Right renal cortex interstitium (tissue), 3 donors: ENCODE data around the gene KCNIP1. TPM values are rescaled to one million over a fixed set of nuclear protein-coding genes. Genes with fewer than 3 reads are reported as not detected.

ENCODE experiments used
- DNase-seq, 3 donors: peaks; one replicate each; pipeline ENCODE4 v3.0.0-alpha.2; 2013; ENCODE audit warnings: low read depth in 3 of 3, low spot score in 2 of 3
- polyA plus RNA-seq, 3 donors: library from polyadenylated mRNA; unstranded; fragments of 120-200 nt; gene quantifications; one replicate each; pipeline ENCODE4 v1.2.1, GENCODE V29; 2013; ENCODE audit not compliant: insufficient read length in 3 of 3

The KCNIP1 gene
- polyA plus RNA-seq, 3 donors = 11.7 to 13.9 (median 13.7) TPM

DNA sequence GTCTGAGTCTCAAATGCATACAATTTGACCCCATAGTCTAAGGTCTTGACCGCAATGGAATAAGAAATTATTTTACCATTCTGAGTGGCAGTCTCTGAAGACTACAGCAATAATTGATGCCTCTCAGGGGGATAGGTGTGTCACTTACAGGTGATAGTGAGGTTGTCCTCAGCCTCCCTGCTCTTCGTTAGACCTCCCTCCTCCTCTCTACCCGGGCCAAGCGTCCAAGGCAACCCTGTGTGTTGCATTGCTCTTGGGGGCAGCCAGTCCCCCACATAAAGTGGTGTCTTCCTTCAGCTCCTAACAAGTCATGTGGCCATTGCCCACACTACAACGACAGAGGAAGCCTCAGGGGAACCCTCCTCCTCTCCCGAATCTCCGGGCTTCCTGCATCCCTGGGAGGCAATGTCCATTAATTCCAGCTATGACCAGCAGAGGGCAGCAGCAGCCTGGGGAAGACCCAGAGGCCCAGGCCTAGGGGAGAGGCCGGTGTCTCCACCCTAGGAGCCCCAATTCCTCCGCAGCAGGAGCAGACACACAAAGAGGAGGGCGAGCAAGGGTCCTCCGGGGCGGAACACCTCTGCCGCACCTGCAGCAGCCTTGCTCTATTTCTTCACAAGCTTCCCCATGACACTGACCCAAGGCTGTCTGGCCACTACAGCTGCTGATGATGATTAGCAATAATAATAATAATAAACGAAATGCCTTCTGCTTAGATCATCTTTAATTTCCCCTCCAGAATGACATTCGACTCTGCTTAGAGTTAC lies 134.8 kb downstream of the KCNIP1 start:
- DNase-seq = no peak

DNA sequence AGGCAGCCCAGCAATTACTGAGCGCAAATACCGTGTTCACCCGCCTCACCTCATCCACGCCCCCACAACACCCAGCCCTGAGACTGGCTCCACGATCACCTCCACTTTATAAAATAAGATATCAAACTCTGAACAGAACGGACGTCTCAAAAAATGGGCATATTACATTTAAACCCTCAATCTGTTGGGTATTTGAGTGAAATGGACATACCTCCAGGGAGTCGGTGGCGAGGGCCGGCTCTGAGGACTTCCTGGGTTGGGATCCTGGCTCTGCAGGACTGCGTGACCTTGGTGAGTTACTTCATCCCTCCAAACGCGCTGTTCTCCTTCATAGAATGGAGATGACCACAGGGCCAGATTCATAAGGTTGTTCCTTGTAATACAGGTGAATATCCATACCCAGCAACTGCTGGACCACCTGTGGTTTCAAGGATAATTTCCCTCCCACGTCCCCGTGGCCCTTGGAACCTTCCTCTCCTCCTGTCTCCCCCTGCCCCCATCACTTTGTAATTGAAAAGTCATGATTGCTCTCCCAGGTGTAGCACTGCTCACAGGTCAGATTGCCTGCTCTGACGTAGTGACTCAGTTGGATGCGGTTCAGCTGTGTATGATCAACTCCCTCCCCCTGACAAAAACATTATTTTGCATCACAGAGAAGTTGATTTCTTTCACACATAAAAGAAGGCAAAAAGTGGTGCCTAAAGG lies 135.6 kb downstream of the KCNIP1 start:
- no peak for DNase-seq

DNA sequence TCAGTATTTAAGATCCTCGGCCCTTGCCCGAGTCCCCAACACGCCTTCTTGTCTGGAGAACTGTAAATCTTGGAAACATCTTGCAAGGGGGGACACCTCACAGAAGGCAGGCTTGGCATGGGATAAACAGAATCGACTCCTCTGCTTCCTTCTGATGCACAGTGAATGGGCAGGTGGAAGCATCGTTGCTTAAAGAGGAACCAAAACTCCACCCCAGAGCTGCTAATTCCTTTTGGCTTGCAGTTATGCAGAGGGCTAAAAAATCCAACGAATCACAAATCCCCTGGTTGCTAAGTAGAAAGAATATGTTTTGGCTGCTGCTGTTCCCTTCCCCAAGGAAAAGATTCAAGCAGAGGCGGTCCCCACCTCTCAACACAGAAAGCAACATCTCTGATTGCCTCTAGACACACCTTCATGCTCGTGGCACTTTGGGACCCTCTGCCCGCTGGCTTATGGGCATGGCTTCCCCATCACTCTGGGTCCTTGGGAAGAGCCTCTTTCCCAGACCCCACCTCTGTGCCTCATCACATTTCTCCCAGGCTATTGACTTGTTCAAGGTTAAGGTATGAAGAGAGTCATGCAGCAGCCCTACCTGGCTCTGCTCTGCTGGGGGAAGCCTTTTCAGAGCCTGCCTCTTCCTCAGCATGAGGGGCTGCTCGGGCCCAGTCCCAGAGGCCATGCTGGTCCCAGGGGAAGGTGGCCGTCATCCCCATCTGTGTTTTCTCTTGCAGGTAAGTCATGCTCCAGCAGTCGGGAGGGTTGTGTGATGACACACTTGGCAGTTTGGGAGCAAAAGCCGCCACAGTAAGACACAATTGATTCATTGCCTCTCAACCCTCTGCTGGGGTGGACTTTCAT lies 137.1 kb downstream of the KCNIP1 start:
- no peak for DNase-seq

DNA sequence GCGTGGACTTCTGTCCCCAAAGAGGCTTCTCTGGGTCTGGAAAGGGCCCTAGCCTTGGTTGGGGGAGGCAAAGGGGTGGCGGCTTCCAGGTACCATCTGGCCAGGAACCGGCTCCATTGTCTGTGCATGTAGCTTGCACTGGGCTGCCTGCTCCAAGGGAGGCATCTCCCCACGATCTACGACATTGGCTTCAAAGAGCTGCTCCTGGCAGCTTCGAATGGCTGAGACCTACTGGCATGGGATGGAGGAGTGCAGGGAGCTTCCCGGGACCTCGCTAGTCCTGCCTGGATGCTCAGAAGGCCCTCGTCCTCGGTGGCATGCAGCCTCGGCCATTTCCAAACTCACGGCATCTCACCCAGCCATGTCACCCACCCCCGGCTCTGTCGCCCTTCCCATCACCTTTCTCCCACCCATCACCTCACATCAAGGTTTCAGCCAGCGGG lies 137.8 kb downstream of the KCNIP1 start:
- DNase-seq = no peak

DNA sequence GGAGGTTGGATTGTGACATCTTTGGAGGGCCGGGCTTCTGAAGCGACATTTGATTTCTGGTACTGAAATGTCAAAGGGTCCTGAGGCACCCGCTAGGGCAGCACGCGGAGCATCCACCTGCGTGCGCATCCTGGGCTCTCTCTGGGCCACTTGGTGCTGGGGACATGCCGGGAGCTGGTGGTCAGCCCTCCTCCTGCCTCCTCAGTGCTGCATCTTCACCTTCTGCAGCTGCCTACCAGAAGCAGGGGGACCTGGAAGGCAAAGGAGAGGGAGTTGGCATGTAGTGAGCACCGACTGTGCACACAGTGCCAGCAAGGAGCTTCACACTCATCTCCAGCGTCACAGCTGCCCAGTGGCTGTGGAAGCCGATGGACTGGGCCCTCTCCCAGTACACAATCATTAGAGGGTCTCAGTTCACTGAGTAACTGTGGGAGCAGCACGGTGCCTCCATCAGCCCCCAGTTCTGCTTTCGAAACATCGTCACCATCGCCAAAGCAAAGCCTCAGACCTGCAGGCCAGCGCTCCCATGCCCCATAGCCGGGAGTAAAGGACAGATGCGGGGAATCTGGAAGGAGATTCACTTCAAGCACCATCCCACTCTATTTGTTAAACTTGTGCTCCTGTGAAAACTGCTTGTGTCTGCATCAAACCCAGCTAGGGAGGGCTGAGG lies 138.4 kb downstream of the KCNIP1 start:
- DNase-seq = no peak

DNA sequence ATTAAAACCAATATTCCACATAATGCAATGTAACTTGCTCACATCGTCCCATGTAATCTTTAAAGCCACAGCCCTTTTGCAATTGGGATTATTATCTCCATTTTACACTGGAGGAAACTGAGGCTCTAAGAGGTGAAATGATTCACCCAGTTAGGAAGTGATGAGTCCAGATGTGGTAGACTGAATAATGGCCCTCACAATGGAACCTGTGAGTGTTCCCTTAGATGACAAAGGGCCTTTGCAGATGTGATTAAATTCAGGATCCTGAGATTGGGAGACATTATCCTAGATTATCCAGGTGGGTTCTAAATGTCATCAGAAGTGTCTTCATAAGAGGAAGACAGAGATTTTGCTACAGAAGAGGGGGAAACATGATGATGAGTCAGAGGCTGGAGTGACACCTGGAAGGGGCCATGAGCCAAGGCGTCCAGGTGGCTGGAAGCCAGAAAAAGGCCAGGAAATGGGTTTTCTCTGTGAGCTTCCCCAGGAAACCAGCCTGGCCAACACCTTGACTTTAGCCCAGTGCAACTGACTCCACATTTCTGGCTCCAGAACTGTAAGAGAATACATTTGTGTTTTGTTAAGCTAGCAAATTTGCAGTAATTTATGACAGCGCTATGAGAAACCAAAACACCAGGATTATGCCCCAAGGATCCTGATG lies 139.1 kb downstream of the KCNIP1 start:
- DNase-seq = no peak

DNA sequence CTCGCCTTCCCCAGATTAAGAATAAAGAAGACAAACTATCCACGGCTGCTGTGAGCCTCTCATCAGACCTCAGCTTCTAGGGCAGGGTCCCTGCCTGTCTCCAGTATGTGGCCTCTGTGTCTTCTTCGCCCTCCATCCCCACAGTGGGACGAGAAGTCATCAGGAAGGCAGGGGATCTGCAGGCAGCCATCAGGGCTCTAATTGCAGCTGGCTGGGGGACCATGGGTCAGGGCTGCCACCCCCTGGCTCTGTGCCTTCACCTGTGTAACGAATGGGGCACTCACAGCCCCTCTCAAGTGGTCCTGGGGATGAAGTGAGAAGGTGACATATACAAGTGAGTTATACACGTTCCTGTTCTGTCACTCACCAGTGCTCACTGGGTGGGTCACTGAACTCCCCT lies 139.8 kb downstream of the KCNIP1 start:
- DNase-seq = no peak

DNA sequence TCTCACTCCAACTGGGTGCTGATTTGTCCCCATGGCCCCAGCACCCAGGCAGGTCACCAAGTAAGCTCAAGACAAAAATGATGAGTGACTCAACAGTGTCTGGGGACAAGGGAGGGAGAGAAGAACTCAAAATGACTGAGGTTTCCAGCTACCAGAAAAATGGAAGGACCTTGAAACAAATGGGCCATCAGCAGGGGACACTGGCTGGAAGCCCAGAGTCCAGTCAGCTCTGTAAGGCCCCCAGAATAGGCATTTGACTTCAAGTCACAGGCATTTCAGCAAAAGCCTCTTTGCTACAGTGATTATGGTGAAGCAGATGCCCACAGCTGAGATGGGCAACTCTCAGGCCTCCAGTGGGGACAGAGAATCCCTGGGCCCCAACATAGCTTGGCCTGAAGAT lies 140.7 kb downstream of the KCNIP1 start:
- DNase-seq = no peak

DNA sequence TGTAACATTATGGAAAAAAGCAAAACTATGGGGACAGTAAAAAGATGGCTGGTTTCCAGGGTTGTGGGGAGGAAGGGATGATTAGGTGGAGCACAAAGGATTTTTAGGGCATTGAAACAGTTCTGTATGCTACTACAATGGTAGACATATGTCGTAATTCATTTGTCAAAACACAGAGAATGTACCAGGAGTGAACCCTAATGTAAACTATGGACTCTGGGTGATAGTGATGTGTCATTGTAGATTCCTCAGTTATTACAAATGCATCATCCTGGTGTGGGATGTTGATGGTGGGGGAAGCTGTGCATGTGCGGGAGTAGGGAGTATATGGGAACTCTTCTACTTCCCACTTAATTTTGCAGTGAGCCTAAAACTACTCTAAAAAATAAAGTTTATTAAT lies 144.7 kb downstream of the KCNIP1 start:
- DNase-seq = no peak

DNA sequence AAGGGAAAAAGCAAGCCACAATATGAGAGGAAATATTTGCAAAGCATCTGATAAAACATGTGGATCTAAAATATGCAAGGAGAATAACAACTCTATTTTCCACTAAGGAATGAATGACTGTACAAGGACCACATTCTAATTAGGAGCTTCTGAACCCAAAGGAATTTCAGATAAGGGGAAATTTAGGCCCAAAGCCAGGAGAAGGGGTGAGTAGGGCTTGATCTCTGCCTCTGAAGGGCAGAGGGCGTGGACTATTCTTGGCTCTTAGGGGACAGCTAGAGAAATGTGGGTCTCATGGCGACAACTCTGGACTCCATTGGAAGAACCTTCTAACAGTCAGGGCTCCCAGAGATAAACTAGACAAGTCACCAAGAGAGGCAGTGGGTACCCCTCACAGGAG lies 147.0 kb downstream of the KCNIP1 start:
- no peak for DNase-seq

DNA sequence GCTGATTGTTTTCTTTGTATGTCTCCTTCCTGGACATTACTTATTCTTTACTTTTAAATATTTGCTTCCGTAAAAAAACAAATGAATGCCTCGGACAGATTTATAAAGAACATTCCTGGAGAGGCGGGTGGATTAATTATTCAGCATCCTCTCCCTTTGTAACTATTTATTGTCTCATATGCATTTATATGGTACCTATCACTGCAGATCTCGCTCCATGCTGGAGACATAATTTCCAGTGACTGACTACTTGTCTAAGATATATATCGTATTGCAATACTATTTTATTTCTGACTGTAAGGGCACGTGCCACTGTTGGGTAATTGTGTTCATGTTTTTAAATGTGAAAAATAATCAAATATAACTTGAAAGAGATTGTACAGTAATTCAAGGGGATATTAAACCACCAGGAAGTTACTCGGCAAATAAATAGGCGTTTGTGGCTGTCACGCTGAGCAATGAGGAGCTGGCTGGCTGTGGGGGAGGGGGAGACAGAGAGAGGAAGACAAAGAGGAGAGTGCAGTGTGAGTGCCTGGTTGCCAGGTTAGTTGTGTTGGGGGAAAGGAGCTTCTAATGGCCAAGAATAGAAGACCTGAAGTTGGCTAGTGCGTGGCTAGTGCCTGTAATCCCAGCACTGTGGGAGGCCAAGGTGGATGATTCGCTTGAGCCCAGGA lies 147.9 kb downstream of the KCNIP1 start:
- DNase-seq = no peak

DNA sequence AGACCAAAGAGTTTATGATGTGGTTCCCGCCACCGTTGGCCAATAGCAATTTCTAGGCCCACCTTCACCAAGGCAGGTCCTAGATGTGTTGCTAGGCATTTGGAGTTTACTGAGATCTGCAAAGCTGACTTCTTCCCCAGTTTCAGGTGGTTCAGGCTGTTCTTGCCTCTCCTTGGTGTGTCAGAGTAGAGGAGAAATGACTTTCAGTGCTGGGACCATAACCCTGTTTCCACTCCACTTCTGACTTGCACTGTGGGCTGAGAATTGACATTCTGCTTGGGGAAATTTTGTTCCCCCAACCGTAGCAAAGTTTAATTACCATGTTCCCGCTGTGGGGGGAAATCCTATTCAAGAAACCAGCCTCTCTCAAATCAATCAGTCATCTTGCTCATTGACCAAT lies 151.7 kb downstream of the KCNIP1 start:
- DNase-seq = no peak

DNA sequence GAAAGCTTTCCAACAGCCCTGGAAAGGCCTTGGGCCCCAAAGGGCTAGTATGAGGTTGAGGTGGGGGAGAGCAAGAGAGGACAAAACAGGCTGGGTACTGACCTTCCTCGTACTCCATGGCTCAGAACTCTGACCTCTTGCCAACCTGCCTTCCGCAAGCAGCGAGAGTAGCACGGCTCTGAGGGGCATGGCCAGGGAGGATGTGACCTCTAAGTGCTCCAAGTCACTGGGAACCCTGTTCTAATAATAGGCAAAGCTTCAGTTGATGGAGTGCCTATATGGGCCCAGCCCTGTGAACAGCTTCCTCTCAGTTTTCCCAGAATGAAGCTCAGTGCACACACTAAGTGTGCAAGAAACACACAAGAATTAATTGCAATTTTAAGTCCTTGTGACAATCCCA lies 152.1 kb downstream of the KCNIP1 start:
- no peak for DNase-seq

DNA sequence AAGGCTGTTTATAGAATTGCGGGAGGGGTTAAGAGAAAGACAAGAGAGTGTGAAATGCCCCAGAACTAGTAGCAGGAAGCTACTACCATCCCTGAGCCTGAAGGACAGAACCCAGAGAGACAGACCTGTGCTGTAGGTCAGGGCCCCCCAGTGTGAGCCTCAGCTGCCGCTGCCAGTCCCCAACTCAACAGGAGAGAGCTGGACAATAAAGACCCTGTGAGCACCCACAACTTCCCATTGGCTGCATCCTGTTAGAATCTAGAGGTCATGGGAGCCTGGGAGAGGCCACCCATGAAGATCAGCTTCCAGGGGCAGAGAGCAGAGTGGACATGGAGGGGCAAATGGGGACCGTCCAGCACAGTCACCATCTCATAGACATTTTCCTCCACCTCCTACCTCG lies 152.5 kb downstream of the KCNIP1 start:
- no peak for DNase-seq

DNA sequence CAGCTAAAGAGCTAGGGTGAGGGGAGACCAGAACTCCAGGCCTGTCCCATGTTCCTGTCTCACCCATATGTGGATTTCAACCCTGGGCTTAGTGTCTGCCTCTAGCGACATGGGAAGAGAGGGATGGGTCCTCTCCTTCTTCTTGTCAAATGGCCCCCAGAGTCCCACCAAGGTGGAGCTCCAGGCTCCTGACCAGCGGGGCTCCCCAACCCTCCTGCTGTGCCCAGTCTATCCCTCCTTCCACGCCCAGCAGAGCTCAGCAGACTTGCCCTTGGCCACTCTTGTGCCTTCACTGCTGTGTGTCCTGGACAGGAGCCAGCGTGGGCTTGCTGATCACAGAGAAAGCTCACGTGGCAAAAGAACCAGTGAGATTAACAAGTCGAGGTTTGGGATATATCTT lies 156.7 kb downstream of the KCNIP1 start:
- no peak for DNase-seq

DNA sequence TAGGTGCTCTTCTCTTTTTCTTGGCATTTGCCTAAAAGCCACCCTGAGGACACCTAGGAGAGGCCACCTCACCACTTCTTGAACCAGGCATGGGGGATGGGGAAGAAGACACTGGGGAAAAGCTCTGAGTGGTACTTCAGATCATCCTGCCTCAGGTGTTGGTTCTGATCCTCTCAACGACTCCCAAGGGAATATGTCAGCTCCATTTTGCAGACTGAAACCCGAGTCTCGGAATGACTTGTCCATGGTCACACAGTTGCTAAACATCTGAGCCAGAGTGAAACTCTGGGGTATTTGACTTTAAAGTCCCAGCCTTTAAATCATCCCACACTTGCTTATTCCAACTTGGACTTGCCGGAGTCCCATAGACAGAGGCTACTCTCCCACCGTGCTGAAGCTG lies 159.1 kb downstream of the KCNIP1 start:
- DNase-seq = no peak

DNA sequence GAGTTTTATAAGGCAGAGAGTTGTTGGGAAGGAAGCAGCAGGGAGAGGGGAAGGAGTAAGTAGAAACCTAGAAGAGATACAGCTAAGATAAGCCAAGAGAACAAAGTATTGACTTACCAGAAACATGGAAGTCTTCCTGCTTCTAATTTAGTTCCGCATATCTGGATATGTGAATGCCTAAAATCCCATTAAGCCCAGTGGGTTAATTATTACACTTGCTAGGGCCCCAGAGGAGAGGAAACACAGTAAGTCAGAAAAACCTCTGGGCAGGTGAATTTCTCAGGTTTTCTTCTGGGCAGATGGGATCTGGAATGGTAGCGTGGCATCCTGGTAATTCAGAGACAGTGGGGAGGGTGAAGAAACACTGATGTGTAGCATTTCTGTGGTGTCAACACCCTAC lies 175.0 kb downstream of the KCNIP1 start:
- peak in 1 of 3 donors; percentile 3 for DNase-seq

DNA sequence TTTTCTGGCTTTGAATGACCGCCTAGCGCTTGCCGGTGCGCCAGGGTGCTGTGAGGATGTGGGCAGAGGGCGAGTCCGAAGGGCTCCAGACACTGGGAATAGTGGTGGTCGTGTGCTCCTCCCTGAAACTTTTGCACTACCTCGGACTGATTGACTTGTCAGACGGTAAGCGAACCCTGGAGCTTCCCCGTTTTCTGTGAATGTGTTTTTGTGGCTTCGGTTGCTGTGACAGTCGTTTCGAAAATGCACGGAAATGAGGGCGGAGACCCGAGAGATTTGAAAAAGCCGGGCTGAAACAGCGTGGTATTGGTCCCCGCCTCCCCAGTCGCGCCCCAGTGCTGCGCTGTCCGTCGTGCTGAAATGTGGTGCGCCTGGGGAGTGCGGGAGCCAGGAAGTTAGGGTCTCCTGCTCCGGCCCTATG lies 177.2 kb downstream of the KCNIP1 start:
- peak; percentile 38 to 77 (median 65) for DNase-seq

DNA sequence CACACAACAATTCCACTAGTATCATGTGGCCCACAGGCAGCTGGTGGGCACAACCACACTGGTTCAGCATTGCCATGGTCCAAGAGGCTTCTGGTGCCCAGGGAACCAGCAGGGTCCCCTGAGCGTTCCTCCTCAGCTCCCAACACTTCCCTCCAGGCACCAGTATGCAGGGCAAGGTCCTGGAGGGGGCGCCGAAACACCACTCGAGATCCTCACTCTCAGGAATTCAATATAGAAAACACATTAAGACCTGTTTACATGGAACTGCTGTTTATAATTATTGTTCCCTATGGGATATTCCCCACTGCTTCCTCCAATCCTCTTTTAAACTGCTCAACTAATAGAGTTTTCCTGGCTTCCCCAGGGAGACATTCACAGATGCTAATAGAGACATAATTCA lies 187.8 kb downstream of the KCNIP1 start:
- no peak for DNase-seq

DNA sequence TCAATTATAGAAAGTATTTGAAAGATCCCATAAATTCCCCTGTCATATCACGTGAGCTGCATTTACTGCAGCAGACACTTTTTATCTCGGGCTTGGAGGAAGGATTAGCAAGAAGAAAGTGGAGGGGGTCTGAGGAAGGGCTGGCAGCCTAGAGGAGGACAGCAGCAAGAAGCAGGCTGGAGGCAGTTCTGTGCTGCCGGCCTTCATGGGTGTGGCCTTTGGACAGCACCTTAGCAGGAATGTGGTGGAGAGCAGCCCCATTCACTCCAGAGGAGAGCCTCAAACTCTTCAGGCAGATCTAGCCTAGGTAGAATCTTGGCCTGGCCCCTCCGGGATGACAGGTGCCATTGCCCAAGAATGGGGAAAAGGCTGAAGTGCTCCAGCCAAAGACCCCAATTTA lies 189.9 kb downstream of the KCNIP1 start:
- DNase-seq = no peak
